Bronchial epithelial cell (primary cell): ENCODE measurements around the gene GNAL. TPM values are rescaled to one million over a fixed set of nuclear protein-coding genes. Genes with fewer than 3 reads are reported as not detected.

Experiments used
- DNase-seq: peaks from one replicate; pipeline ENCODE4 v3.0.0-alpha.2; 2010; ENCODE audit warnings: low read depth
- FAIRE-seq: peaks from 2 replicates; lab custom pipeline; 2011; peaks lifted over from hg19 to GRCh38; lab: Jason Lieb, UNC
- H3K27me3 ChIP-seq: 2 replicates; pipeline ENCODE4 v1.5.1; 2011; ENCODE audit warnings: low read length; ENCODE audit not compliant: control insufficient read depth, insufficient read depth
- H3K36me3 ChIP-seq: 2 replicates; pipeline ENCODE4 v1.5.1; 2011; ENCODE audit warnings: low read length; ENCODE audit not compliant: control insufficient read depth, insufficient read depth
- H3K4me3 ChIP-seq: 2 replicates; pipeline ENCODE4 v1.5.1; 2011; ENCODE audit warnings: mild to moderate bottlenecking, low read depth, low read length, control low read depth
- CTCF ChIP-seq: IDR thresholded peaks from 2 replicates; pipeline ENCODE4 v1.5.1; 2011; ENCODE audit warnings: mild to moderate bottlenecking, moderate library complexity, low read length, control low read depth, inconsistent platforms; ENCODE audit not compliant: insufficient read depth, severe bottlenecking
- total RNA-seq: library from RNA; depleted of rRNA; stranded (reverse); fragments of >200 nt; gene quantifications from 2 replicates; pipeline ENCODE4 v1.2.1, GENCODE V29; 2014

Gene GNAL
- total RNA-seq, 1 donor from 2014 or later, result 10.8 TPM

GRCh38 chr18:11654736-11655605 is 34.1 kb upstream of the GNAL start:
- FAIRE-seq (peak; percentile 83), DNase-seq (peak; percentile 43)
- Histone ChIP-seq H3K36me3 (no peaks in the 10 kb centered on the region), H3K4me3 (no peak overlapping the region), H3K27me3 (no peaks in the 10 kb centered on the region)
- peak; percentile 86 for TF ChIP-seq CTCF

GRCh38 chr18:11655606-11655932 is 33.5 kb upstream of the GNAL start:
- no peaks in the 10 kb centered on the region for H3K27me3 ChIP-seq
- no peak for DNase-seq
- no peaks in the 10 kb centered on the region for H3K36me3 ChIP-seq
- H3K4me3 ChIP-seq, result no peak overlapping the region
- no peak for FAIRE-seq
- no peak for TF ChIP-seq CTCF

- TF ChIP-seq CTCF, result no peak
- FAIRE-seq, result no peak
- no peak for DNase-seq
Measured at GRCh38 chr18:11657152-11657551, 31.9 kb upstream of the GNAL start.

GRCh38 chr18:11657554-11657953 is 31.5 kb upstream of the GNAL start:
- TF ChIP-seq CTCF, result no peak
- FAIRE-seq (no peak), DNase-seq (no peak)
- no peaks in the 10 kb centered on the region for H3K27me3 ChIP-seq
- H3K4me3 ChIP-seq, result no peak overlapping the region
- no peaks in the 10 kb centered on the region for H3K36me3 ChIP-seq

More at GRCh38 chr18:11657152-11657551, 31.9 kb upstream of the GNAL start:
- Histone ChIP-seq H3K36me3 (no peaks in the 10 kb centered on the region), H3K4me3 (no peak overlapping the region), H3K27me3 (no peaks in the 10 kb centered on the region)

- Histone ChIP-seq H3K4me3 (no peak overlapping the region), H3K27me3 (no peaks in the 10 kb centered on the region), H3K36me3 (no peaks in the 10 kb centered on the region)
- DNase-seq (no peak), FAIRE-seq (peak; percentile 97)
- TF ChIP-seq CTCF, result no peak
Measured at GRCh38 chr18:11658019-11658418, 31.0 kb upstream of the GNAL start.
